Measurements from ENCODE around the gene MAD1L1.
"Not testable (repeated sequence)": the region's sequence is repeated elsewhere in the genome, so short reads cannot be mapped to it uniquely, and the experiment has no call there.

Gene MAD1L1

GRCh38 chr7:1977059-1977875, 255.5 kb downstream of the MAD1L1 start:
- no peak for DNase-seq

GRCh38 chr7:1976521-1976920, 256.2 kb downstream of the MAD1L1 start:
- not testable (repeated sequence) for DNase-seq

GRCh38 chr7:1975581-1975980, 257.2 kb downstream of the MAD1L1 start:
- no peak for DNase-seq

GRCh38 chr7:1975179-1975578, 257.6 kb downstream of the MAD1L1 start:
- DNase-seq, result no peak

- no peak for DNase-seq
Measured at GRCh38 chr7:1974290-1975101, 258.2 kb downstream of the MAD1L1 start.

GRCh38 chr7:1973321-1974251, 259.2 kb downstream of the MAD1L1 start:
- DNase-seq, result no peak

GRCh38 chr7:1972744-1973143, 260.0 kb downstream of the MAD1L1 start:
- DNase-seq, result no peak

- no peak for DNase-seq
Measured at GRCh38 chr7:1971946-1972654, 260.6 kb downstream of the MAD1L1 start.

- DNase-seq, result no peak
Measured at GRCh38 chr7:1970895-1971294, 261.9 kb downstream of the MAD1L1 start.

- not testable (repeated sequence) for DNase-seq
Measured at GRCh38 chr7:1970285-1970660, 262.5 kb downstream of the MAD1L1 start.

GRCh38 chr7:1969459-1970284, 263.1 kb downstream of the MAD1L1 start:
- peak in 2 of 56 donors; percentile 18 for DNase-seq

GRCh38 chr7:1968397-1969111, 264.2 kb downstream of the MAD1L1 start:
- no peak for DNase-seq

- no peak for DNase-seq
Measured at GRCh38 chr7:1967512-1968396, 265.0 kb downstream of the MAD1L1 start.

GRCh38 chr7:1966631-1967200, 266.0 kb downstream of the MAD1L1 start:
- DNase-seq, result no peak

GRCh38 chr7:1965579-1966294, 267.0 kb downstream of the MAD1L1 start:
- DNase-seq, result no peak

GRCh38 chr7:1964913-1965578, 267.7 kb downstream of the MAD1L1 start:
- no peak for DNase-seq
